AG08396 (cell line): Measurements from ENCODE around the gene L3MBTL4.

ENCODE experiments used
- DNase-seq: peaks from one replicate; pipeline ENCODE4 v3.0.0; 2012; ENCODE audit warnings: low spot score, mixed read lengths

L3MBTL4 gene

GRCh38 chr18:5962362-5962761 is 452.3 kb downstream of the L3MBTL4 start:
- no peak for DNase-seq

GRCh38 chr18:5961828-5962150 is 452.9 kb downstream of the L3MBTL4 start:
- DNase-seq = no peak

- DNase-seq = no peak
These were observed 453.4 kb downstream of the L3MBTL4 start for GRCh38 chr18:5961097-5961827.

- DNase-seq = no peak
These were observed 455.9 kb downstream of the L3MBTL4 start for GRCh38 chr18:5958822-5959221.

- no peak for DNase-seq
These were observed 458.9 kb downstream of the L3MBTL4 start for GRCh38 chr18:5955861-5956260.

- DNase-seq = no peak
These were observed 463.1 kb downstream of the L3MBTL4 start for GRCh38 chr18:5951515-5952091.

- no peak for DNase-seq
These were observed 465.9 kb downstream of the L3MBTL4 start for GRCh38 chr18:5948781-5949180.

- DNase-seq = no peak
These were observed 466.5 kb downstream of the L3MBTL4 start for GRCh38 chr18:5948237-5948636.

GRCh38 chr18:5944448-5944847 is 470.3 kb downstream of the L3MBTL4 start:
- no peak for DNase-seq

GRCh38 chr18:5943514-5943913 is 471.2 kb downstream of the L3MBTL4 start:
- no peak for DNase-seq

GRCh38 chr18:5942591-5942990 is 472.1 kb downstream of the L3MBTL4 start:
- DNase-seq = no peak

GRCh38 chr18:5941890-5942289 is 472.8 kb downstream of the L3MBTL4 start:
- no peak for DNase-seq

GRCh38 chr18:5939801-5940667 is 474.7 kb downstream of the L3MBTL4 start:
- DNase-seq = no peak

GRCh38 chr18:5937795-5938194 is 476.9 kb downstream of the L3MBTL4 start:
- no peak for DNase-seq

- DNase-seq = no peak
These were observed 477.6 kb downstream of the L3MBTL4 start for GRCh38 chr18:5937121-5937520.

- DNase-seq = no peak
These were observed 483.9 kb downstream of the L3MBTL4 start for GRCh38 chr18:5930789-5931188.

- no peak for DNase-seq
These were observed 496.4 kb downstream of the L3MBTL4 start for GRCh38 chr18:5918205-5918858.

GRCh38 chr18:5914951-5915350 is 499.8 kb downstream of the L3MBTL4 start:
- DNase-seq = no peak

- DNase-seq = no peak
These were observed 500.7 kb downstream of the L3MBTL4 start for GRCh38 chr18:5914016-5914415.

GRCh38 chr18:5912566-5912965 is 502.1 kb downstream of the L3MBTL4 start:
- no peak for DNase-seq

- no peak for DNase-seq
These were observed 505.6 kb downstream of the L3MBTL4 start for GRCh38 chr18:5909125-5909524.
